Measurements from ENCODE around the gene PRORP.

The PRORP gene

GRCh38 chr14:35121887-35122695, at the start of gene PRORP, which contains the start of gene PPP2R3C:
Gene PRORP (plus strand): TSS chr14:35122552. CDS start chr14:35123246, 694 bp downstream.
Gene PPP2R3C (minus strand): TSS chr14:35121990. CDS start chr14:35121959, 31 bp downstream.
- in situ Hi-C loops (cut with HindIII; ENCODE audit: low sequenced_read_pairs): no loop called here
- DNase-seq (ENCODE audit: low read depth): peak; percentile 86
- H3K4me3 ChIP-seq (ENCODE audit: low read depth, low read length): peak within 1 kb of the TSS; percentile 82
- TF ChIP-seq CTCF (IDR thresholded peaks at IDR 0.05; ENCODE audit: low read depth, low read length, missing control alignments): no peak

GRCh38 chr14:35073486-35073885, 48.9 kb upstream of the PRORP start:
- no peak for DNase-seq (ENCODE audit: low read depth)
- in situ Hi-C loops (cut with HindIII; ENCODE audit: low sequenced_read_pairs): no loop called here
- TF ChIP-seq CTCF (IDR thresholded peaks at IDR 0.05; ENCODE audit: low read depth, low read length, missing control alignments): no peak
- no peak overlapping the region for H3K4me3 ChIP-seq (ENCODE audit: low read depth, low read length)

GRCh38 chr14:35078082-35078481, 44.3 kb upstream of the PRORP start:
- H3K4me3 ChIP-seq (ENCODE audit: low read depth, low read length): no peak overlapping the region
- in situ Hi-C loops (cut with HindIII; ENCODE audit: low sequenced_read_pairs): no loop called here
- TF ChIP-seq CTCF (IDR thresholded peaks at IDR 0.05; ENCODE audit: low read depth, low read length, missing control alignments): no peak
- no peak for DNase-seq (ENCODE audit: low read depth)

- no peak for DNase-seq (ENCODE audit: low read depth)
- TF ChIP-seq CTCF (IDR thresholded peaks at IDR 0.05; ENCODE audit: low read depth, low read length, missing control alignments): no peak
- no peak overlapping the region for H3K4me3 ChIP-seq (ENCODE audit: low read depth, low read length)
- in situ Hi-C loops (cut with HindIII; ENCODE audit: low sequenced_read_pairs): no loop called here
Observed at GRCh38 chr14:35079742-35080141, 42.6 kb upstream of the PRORP start.

GRCh38 chr14:35083530-35084150, 38.7 kb upstream of the PRORP start:
- no peak overlapping the region for H3K4me3 ChIP-seq (ENCODE audit: low read depth, low read length)
- in situ Hi-C loops (cut with HindIII; ENCODE audit: low sequenced_read_pairs): no loop called here
- DNase-seq (ENCODE audit: low read depth): no peak
- no peak for TF ChIP-seq CTCF (IDR thresholded peaks at IDR 0.05; ENCODE audit: low read depth, low read length, missing control alignments)

- in situ Hi-C loops (cut with HindIII; ENCODE audit: low sequenced_read_pairs): no loop called here
- TF ChIP-seq CTCF (IDR thresholded peaks at IDR 0.05; ENCODE audit: low read depth, low read length, missing control alignments): no peak
Observed at GRCh38 chr14:35085441-35085840, 36.9 kb upstream of the PRORP start.

More at GRCh38 chr14:35085441-35085840, 36.9 kb upstream of the PRORP start:
- no peak for DNase-seq (ENCODE audit: low read depth)
- H3K4me3 ChIP-seq (ENCODE audit: low read depth, low read length): no peak overlapping the region

All from astrocyte of the cerebellum (primary cell).